ENCODE data around the gene SVEP1. TPM values are rescaled to one million over a fixed set of nuclear protein-coding genes. Genes with fewer than 3 reads are reported as not detected.
A peak's percentile ranks its signal among the peaks of the same experiment; 100 is the strongest.

The SVEP1 gene
- total and polyA plus RNA-seq, 2 experiments from 2014 or later = 0.18 to 0.63 TPM

DNA sequence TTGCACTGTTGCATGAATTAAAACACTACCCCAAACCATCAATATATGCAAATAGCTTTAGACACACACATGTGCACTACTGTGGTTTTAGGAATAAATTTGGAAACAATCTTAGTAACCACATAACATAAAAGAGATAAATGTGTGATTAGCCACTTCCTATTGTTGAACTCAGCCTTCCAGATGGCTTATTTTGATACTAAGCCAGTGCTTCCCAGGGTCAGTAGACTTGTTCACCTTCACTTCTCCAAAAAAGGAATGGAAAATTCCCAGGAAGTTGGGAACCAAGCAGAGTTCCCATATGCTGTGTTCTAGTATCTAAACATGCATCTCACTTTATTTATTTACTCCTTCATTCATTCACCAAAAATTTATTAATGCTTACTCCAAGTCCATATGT, 47.8 kb downstream of the SVEP1 start:
- no peaks in the 10 kb centered on the region for H3K36me3 Mint-ChIP-seq (ENCODE audit: low read depth)
- H3K27me3 ChIP-seq (ENCODE audit: insufficient read depth) = no peaks in the 10 kb centered on the region
- no peak for ATAC-seq

More for the DNA sequence above, 47.8 kb downstream of the SVEP1 start:
- Histone ChIP-seq H3K36me3 (ENCODE audit: insufficient read depth) (no peaks in the 10 kb centered on the region), H2AFZ (0 out of 2 replicates have a peak overlapping the region, but pooled peaks have one; percentile 29), H4K20me1 (replicated peaks; ENCODE audit: insufficient read depth) (no peaks in the 10 kb centered on the region), H3K27ac (ENCODE audit: low read depth) (no peak overlapping the region), H3K4me2 (no peak overlapping the region), H3K79me2 (replicated peaks; ENCODE audit: insufficient read depth) (no peaks in the 10 kb centered on the region), H3F3A (replicated peaks; ENCODE audit: low read depth) (no peaks in the 10 kb centered on the region), H3K4me1 (ENCODE audit: insufficient read depth) (no peaks in the 10 kb centered on the region), H3K9me2 (ENCODE audit: insufficient read depth) (no peaks in the 10 kb centered on the region), H3K4me3 (no peak overlapping the region)
- H3K27ac Mint-ChIP-seq = no peak overlapping the region
- TF ChIP-seq POLR2AphosphoS5 (IDR thresholded peaks at IDR 0.05; ENCODE audit: low read depth) = no peak
- TF ChIP-seq EZH2 (IDR thresholded peaks at IDR 0.05; ENCODE audit: low read depth, unreplicated experiment) = no peak
- no peak for TF ChIP-seq CTCF (conservative IDR thresholded peaks at IDR 0.05; ENCODE audit: low read depth in 2 of 2)
- TF ChIP-seq ZNF331 (CRISPR knock-in tag; IDR thresholded peaks at IDR 0.05; ENCODE audit: low read depth) = no peak
- no peak for TF ChIP-seq CREB1 (CRISPR knock-in tag; IDR thresholded peaks at IDR 0.05; ENCODE audit: low read depth)
- TF ChIP-seq ZNF114 (CRISPR knock-in tag; IDR thresholded peaks at IDR 0.05) = no peak
- TF ChIP-seq JUNB (IDR thresholded peaks at IDR 0.05; ENCODE audit: unreplicated experiment) = no peak
- TF ChIP-seq EZH2phosphoT487 (IDR thresholded peaks at IDR 0.05; ENCODE audit: unreplicated experiment) = no peak
- TF ChIP-seq STAT1 (IDR thresholded peaks at IDR 0.05; ENCODE audit: unreplicated experiment) = no peak
- TF ChIP-seq, protein P1, sequence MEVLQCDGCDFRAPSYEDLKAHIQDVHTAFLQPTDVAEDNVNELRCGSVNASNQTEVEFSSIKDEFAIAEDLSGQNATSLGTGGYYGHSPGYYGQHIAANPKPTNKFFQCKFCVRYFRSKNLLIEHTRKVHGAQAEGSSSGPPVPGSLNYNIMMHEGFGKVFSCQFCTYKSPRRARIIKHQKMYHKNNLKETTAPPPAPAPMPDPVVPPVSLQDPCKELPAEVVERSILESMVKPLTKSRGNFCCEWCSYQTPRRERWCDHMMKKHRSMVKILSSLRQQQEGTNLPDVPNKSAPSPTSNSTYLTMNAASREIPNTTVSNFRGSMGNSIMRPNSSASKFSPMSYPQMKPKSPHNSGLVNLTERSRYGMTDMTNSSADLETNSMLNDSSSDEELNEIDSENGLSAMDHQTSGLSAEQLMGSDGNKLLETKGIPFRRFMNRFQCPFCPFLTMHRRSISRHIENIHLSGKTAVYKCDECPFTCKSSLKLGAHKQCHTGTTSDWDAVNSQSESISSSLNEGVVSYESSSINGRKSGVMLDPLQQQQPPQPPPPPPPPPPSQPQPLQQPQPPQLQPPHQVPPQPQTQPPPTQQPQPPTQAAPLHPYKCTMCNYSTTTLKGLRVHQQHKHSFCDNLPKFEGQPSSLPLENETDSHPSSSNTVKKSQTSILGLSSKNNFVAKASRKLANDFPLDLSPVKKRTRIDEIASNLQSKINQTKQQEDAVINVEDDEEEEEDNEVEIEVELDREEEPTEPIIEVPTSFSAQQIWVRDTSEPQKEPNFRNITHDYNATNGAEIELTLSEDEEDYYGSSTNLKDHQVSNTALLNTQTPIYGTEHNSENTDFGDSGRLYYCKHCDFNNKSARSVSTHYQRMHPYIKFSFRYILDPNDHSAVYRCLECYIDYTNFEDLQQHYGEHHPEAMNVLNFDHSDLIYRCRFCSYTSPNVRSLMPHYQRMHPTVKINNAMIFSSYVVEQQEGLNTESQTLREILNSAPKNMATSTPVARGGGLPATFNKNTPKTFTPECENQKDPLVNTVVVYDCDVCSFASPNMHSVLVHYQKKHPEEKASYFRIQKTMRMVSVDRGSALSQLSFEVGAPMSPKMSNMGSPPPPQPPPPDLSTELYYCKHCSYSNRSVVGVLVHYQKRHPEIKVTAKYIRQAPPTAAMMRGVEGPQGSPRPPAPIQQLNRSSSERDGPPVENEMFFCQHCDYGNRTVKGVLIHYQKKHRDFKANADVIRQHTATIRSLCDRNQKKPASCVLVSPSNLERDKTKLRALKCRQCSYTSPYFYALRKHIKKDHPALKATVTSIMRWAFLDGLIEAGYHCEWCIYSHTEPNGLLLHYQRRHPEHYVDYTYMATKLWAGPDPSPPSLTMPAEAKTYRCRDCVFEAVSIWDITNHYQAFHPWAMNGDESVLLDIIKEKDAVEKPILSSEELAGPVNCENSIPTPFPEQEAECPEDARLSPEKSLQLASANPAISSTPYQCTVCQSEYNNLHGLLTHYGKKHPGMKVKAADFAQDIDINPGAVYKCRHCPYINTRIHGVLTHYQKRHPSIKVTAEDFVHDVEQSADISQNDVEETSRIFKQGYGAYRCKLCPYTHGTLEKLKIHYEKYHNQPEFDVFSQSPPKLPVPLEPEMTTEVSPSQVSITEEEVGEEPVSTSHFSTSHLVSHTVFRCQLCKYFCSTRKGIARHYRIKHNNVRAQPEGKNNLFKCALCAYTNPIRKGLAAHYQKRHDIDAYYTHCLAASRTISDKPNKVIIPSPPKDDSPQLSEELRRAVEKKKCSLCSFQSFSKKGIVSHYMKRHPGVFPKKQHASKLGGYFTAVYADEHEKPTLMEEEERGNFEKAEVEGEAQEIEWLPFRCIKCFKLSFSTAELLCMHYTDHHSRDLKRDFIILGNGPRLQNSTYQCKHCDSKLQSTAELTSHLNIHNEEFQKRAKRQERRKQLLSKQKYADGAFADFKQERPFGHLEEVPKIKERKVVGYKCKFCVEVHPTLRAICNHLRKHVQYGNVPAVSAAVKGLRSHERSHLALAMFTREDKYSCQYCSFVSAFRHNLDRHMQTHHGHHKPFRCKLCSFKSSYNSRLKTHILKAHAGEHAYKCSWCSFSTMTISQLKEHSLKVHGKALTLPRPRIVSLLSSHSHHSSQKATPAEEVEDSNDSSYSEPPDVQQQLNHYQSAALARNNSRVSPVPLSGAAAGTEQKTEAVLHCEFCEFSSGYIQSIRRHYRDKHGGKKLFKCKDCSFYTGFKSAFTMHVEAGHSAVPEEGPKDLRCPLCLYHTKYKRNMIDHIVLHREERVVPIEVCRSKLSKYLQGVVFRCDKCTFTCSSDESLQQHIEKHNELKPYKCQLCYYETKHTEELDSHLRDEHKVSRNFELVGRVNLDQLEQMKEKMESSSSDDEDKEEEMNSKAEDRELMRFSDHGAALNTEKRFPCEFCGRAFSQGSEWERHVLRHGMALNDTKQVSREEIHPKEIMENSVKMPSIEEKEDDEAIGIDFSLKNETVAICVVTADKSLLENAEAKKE (CRISPR knock-in tag; IDR thresholded peaks at IDR 0.05) = no peak
- no peak for TF ChIP-seq NANOG (IDR thresholded peaks at IDR 0.05; ENCODE audit: borderline replicate concordance)
- TF ChIP-seq, protein P2, sequence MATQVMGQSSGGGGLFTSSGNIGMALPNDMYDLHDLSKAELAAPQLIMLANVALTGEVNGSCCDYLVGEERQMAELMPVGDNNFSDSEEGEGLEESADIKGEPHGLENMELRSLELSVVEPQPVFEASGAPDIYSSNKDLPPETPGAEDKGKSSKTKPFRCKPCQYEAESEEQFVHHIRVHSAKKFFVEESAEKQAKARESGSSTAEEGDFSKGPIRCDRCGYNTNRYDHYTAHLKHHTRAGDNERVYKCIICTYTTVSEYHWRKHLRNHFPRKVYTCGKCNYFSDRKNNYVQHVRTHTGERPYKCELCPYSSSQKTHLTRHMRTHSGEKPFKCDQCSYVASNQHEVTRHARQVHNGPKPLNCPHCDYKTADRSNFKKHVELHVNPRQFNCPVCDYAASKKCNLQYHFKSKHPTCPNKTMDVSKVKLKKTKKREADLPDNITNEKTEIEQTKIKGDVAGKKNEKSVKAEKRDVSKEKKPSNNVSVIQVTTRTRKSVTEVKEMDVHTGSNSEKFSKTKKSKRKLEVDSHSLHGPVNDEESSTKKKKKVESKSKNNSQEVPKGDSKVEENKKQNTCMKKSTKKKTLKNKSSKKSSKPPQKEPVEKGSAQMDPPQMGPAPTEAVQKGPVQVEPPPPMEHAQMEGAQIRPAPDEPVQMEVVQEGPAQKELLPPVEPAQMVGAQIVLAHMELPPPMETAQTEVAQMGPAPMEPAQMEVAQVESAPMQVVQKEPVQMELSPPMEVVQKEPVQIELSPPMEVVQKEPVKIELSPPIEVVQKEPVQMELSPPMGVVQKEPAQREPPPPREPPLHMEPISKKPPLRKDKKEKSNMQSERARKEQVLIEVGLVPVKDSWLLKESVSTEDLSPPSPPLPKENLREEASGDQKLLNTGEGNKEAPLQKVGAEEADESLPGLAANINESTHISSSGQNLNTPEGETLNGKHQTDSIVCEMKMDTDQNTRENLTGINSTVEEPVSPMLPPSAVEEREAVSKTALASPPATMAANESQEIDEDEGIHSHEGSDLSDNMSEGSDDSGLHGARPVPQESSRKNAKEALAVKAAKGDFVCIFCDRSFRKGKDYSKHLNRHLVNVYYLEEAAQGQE (IDR thresholded peaks at IDR 0.05; ENCODE audit: unreplicated experiment) = no peak
- no peak for TF ChIP-seq ETS1 (IDR thresholded peaks at IDR 0.05)
- H3K9me3 Mint-ChIP-seq = peaks cover 12% of the 10 kb centered on the region; the same call in 2 of the 3 replicates
- H3K4me3 Mint-ChIP-seq = no peak overlapping the region
- no peak for DNase-seq (ENCODE audit: low spot score)
- H3K27me3 Mint-ChIP-seq (ENCODE audit: insufficient read depth, low read depth, poor library complexity) = no peaks in the 10 kb centered on the region
- no peaks in the 10 kb centered on the region for H3K4me1 Mint-ChIP-seq
